ENCODE data around the gene UMODL1. TPM values are rescaled to one million over a fixed set of nuclear protein-coding genes. Genes with fewer than 3 reads are reported as not detected.

The UMODL1 gene
- total and polyA plus RNA-seq, 2 of the 13 experiments (the other 11 are each of a cell fraction or from before 2014, with no cell fraction given) = not detected

- Histone ChIP-seq H3K4me3 (replicated peaks in 1 of 3; ENCODE audit: insufficient read depth in 1 of 3, low read depth in 2 of 3, low read length in 3 of 3) (peak overlapping the region in 1 of 3 experiments; percentile 44; a peak in 1 of 6 replicates), H3K36me3 (replicated peaks in 1 of 2; ENCODE audit: control insufficient read depth in 1 of 2, insufficient read depth in 2 of 2, low read length in 2 of 2) (no peaks in the 10 kb centered on the region), H4K20me1 (ENCODE audit: insufficient read depth, low read length) (no peaks in the 10 kb centered on the region), H3K27me3 (ENCODE audit: control insufficient read depth in 1 of 2, insufficient read depth in 2 of 2, low read length in 2 of 2) (peaks cover 0 to 16% of the 10 kb centered on the region in 2 experiments; a peak in 2 of 5 replicates), H3K4me1 (ENCODE audit: insufficient read depth, low read length) (peaks cover 39% of the 10 kb centered on the region), H3K79me2 (ENCODE audit: insufficient read depth, low read length) (no peaks in the 10 kb centered on the region), H3K9me3 (ENCODE audit: low read length) (no peaks in the 10 kb centered on the region), H3K27ac (ENCODE audit: extremely low read length, insufficient read depth, low read length) (no peak overlapping the region), H3K4me2 (ENCODE audit: low read depth, low read length) (peak overlapping the region; percentile 53), H2AFZ (ENCODE audit: low read length) (no peak overlapping the region), H3K9ac (ENCODE audit: insufficient read depth, low read depth, low read length) (no peak overlapping the region)
- CTCF ChIA-PET (ENCODE audit: low intra/inter-chr PET ratio, low total read pairs) = interaction anchor here (1.3 kb wide), 1 partner anchor 18 kb away, joined by 4 read pairs; no protein-coding TSS in a partner anchor
- intact Hi-C loops (cut with micrococcal nuclease; ENCODE audit: unreplicated experiment) (no loop called here), in situ Hi-C loops (cut with HindIII; ENCODE audit: extremely low pct_ligation_motif_present, low pct_unique_long_range_greater_than_20kb) (no loop called here)
- WGBS (ENCODE audit: low lambda C conversion rate) = 27% methylated on average over 17 of the region's 29 CpGs
- DNase-seq (ENCODE audit: low spot score) = peak; percentile 39
- FAIRE-seq = peak; percentile 30
- no TSS peak for BruUV-seq (replicated peaks)
- peak; percentile 87 for ATAC-seq
- POLR2A ChIA-PET = no interaction called here
- TF ChIP-seq ZFP37 (CRISPR knock-in tag; IDR thresholded peaks at IDR 0.05; ENCODE audit: borderline replicate concordance) = no peak
- TF ChIP-seq DPF2 (CRISPR knock-in tag; IDR thresholded peaks at IDR 0.05; ENCODE audit: borderline replicate concordance, low read depth) = no peak
- peak; percentile 19; the same call in 1 of the 2 replicates for TF ChIP-seq FOSL2 (CRISPR knock-in tag; IDR thresholded peaks at IDR 0.05)
- no peak for TF ChIP-seq LCORL (IDR thresholded peaks at IDR 0.05)
- 0 out of 2 replicates have a peak, but pooled peaks have one; percentile 17 for TF ChIP-seq LCORL (CRISPR knock-in tag; IDR thresholded peaks at IDR 0.05)
- TF ChIP-seq ZNF143 (CRISPR knock-in tag; IDR thresholded peaks at IDR 0.05) = no peak
- no peak for TF ChIP-seq FOXA1 (IDR thresholded peaks at IDR 0.05)
- TF ChIP-seq FOXA1 (CRISPR knock-in tag; IDR thresholded peaks at IDR 0.05) = 0 out of 2 replicates have a peak, but pooled peaks have one; percentile 11
These were observed 54.7 kb downstream of the UMODL1 start for GRCh38 chr21:42125571-42126544.
